H1 (cell line): Measurements from ENCODE around the gene RING1. TPM values are rescaled to one million over a fixed set of nuclear protein-coding genes. Genes with fewer than 3 reads are reported as not detected.

Experiments
- CTCF ChIA-PET: fragments of 300-600 bp; sonication (Branson Sonifier 250); formaldehyde crosslinking; loops from one replicate; lab custom pipeline; 2021; ENCODE audit not compliant: partially characterized antibody; lab: Charles Lee
- POLR2A ChIA-PET: fragments of 300-600 bp; sonication (Branson Sonifier 250); formaldehyde crosslinking; loops from one replicate; lab custom pipeline; 2021; ENCODE audit warnings: inconsistent platforms; ENCODE audit not compliant: partially characterized antibody; lab: Charles Lee
- DNase-seq, 2 experiments: peaks; one replicate each; pipeline versions ENCODE4 v3.0.0 to v3.0.0-alpha.2; 2010 to 2022; ENCODE audit warnings: low spot score in 2 of 2, low read depth in 1 of 2, mixed read lengths in 1 of 2
- FAIRE-seq: peaks from 2 replicates; lab custom pipeline; 2011; peaks lifted over from hg19 to GRCh38; lab: Jason Lieb, UNC
- H2AFZ ChIP-seq: 2 replicates; pipeline ENCODE4 v1.8.1; 2012; ENCODE audit warnings: low read length, inconsistent platforms
- H2AK5ac ChIP-seq: 2 replicates; pipeline ENCODE4 v1.6.1; 2013; ENCODE audit warnings: low read depth, low read length
- H2BK120ac ChIP-seq: replicated peaks from 2 replicates; pipeline ENCODE3; 2013; ENCODE audit warnings: low read depth, low read length, inconsistent platforms
- H2BK12ac ChIP-seq: 2 replicates; pipeline ENCODE4 v1.6.1; 2013; ENCODE audit warnings: low read depth, low read length
- H2BK15ac ChIP-seq: 2 replicates; pipeline ENCODE4 v1.6.1; 2013; ENCODE audit warnings: low read length
- H2BK20ac ChIP-seq: 2 replicates; pipeline ENCODE4 v1.6.1; 2013; ENCODE audit warnings: low read length
- H2BK5ac ChIP-seq: 2 replicates; pipeline ENCODE4 v1.6.1; 2013; ENCODE audit warnings: low read depth, low read length
- H3K14ac ChIP-seq: 2 replicates; pipeline ENCODE4 v1.6.1; 2013; ENCODE audit warnings: inconsistent platforms; ENCODE audit not compliant: insufficient read length
- H3K18ac ChIP-seq: 2 replicates; pipeline ENCODE4 v1.6.1; 2013; ENCODE audit warnings: low read length; ENCODE audit errors: extremely low read depth
- H3K23ac ChIP-seq: 2 replicates; pipeline ENCODE4 v1.6.1; 2013; ENCODE audit warnings: inconsistent platforms; ENCODE audit not compliant: insufficient read length
- H3K23me2 ChIP-seq: 2 replicates; pipeline ENCODE4 v1.6.1; 2013; ENCODE audit warnings: low read depth, low read length
- H3K27ac ChIP-seq: 2 replicates; pipeline ENCODE4 v1.6.1; 2011; ENCODE audit warnings: low read depth, low read length, inconsistent platforms
- H3K27me3 ChIP-seq, 4 experiments: replicated peaks in 1 of 4; 1 replicate in 1 of 4; 2 replicates in 3 of 4; pipeline versions ENCODE4 v1.6.1 to v1.8.1; 2011 to 2013; ENCODE audit warnings: low read length in 3 of 4, mild to moderate bottlenecking in 3 of 4, inconsistent platforms in 2 of 4, mixed read lengths in 2 of 4, moderate library complexity in 1 of 4; ENCODE audit not compliant: control insufficient read depth in 3 of 4, insufficient read depth in 3 of 4; ENCODE audit errors: extremely low read depth in 1 of 4
- H3K36me3 ChIP-seq, 4 experiments: 2 replicates each; pipeline versions ENCODE4 v1.6.1 to v1.8.1; 2011 to 2013; ENCODE audit warnings: mild to moderate bottlenecking in 4 of 4, low read length in 3 of 4, moderate library complexity in 2 of 4, control low read depth in 1 of 4, inconsistent platforms in 1 of 4; ENCODE audit not compliant: insufficient read depth in 4 of 4, control insufficient read depth in 2 of 4
- H3K4ac ChIP-seq: replicated peaks from 2 replicates; pipeline ENCODE3; 2013; ENCODE audit warnings: low read length, low read depth, mixed read lengths, inconsistent platforms; ENCODE audit not compliant: insufficient read length
- H3K4me1 ChIP-seq, 4 experiments: replicated peaks in 1 of 4; 1 replicate in 1 of 4; 2 replicates in 3 of 4; pipeline versions ENCODE4 v1.6.1 to v1.8.1; 2011 to 2013; ENCODE audit warnings: low read length in 3 of 4, inconsistent platforms in 2 of 4, mixed read lengths in 1 of 4; ENCODE audit not compliant: insufficient read depth in 4 of 4, control insufficient read depth in 3 of 4
- H3K4me2 ChIP-seq, 2 experiments: 2 replicates each; pipeline versions ENCODE4 v1.6.1 to v1.8.1; 2011 to 2013; ENCODE audit warnings: low read depth in 2 of 2, low read length in 2 of 2, control low read depth in 1 of 2, inconsistent platforms in 1 of 2, mild to moderate bottlenecking in 1 of 2; ENCODE audit not compliant: insufficient read depth in 1 of 2
- H3K4me3 ChIP-seq, 4 experiments: fragments of 200-600, 300-600 bp in 1 of 4; sonication (generic), shearing (Covaris generic), sonication (Bioruptor Twin) in 1 of 4; 2 replicates each; pipeline versions ENCODE4 v1.5.1 to v1.8.1; 2011 to 2016; ENCODE audit warnings: low read length in 4 of 4, low read depth in 3 of 4, control low read depth in 2 of 4, inconsistent platforms in 2 of 4, mild to moderate bottlenecking in 2 of 4, mixed read lengths in 1 of 4, moderate library complexity in 1 of 4; ENCODE audit not compliant: insufficient read depth in 2 of 4; ENCODE audit errors: extremely low read depth in 1 of 4
- H3K56ac ChIP-seq: replicated peaks from 2 replicates; pipeline ENCODE3; 2013; ENCODE audit warnings: low read depth, mild to moderate bottlenecking, mixed read lengths, low read length, inconsistent platforms; ENCODE audit not compliant: insufficient read length
- H3K79me1 ChIP-seq: 2 replicates; pipeline ENCODE4 v1.6.1; 2013; ENCODE audit warnings: low read depth, low read length, control low read depth
- H3K79me2 ChIP-seq, 2 experiments: 2 replicates each; pipeline versions ENCODE4 v1.6.1 to v1.8.1; 2012 to 2013; ENCODE audit warnings: low read length in 2 of 2, mild to moderate bottlenecking in 2 of 2, inconsistent platforms in 1 of 2; ENCODE audit not compliant: insufficient read depth in 2 of 2, control insufficient read depth in 1 of 2
- H3K9ac ChIP-seq, 4 experiments: replicated peaks in 1 of 4; 1 replicate in 1 of 4; 2 replicates in 3 of 4; pipeline versions ENCODE4 v1.6.1 to v1.8.1; 2011 to 2013; ENCODE audit warnings: low read depth in 3 of 4, low read length in 3 of 4, control low read depth in 2 of 4, mild to moderate bottlenecking in 2 of 4, moderate library complexity in 2 of 4, inconsistent platforms in 1 of 4; ENCODE audit errors: extremely low read depth in 1 of 4
- H3K9me3 ChIP-seq, 2 experiments: 2 replicates each; pipeline versions ENCODE4 v1.6.1 to v1.8.1; 2012 to 2013; ENCODE audit warnings: mild to moderate bottlenecking in 2 of 2, moderate library complexity in 2 of 2, control low read depth in 1 of 2, inconsistent platforms in 1 of 2, low read depth in 1 of 2, low read length in 1 of 2, mixed read lengths in 1 of 2; ENCODE audit not compliant: insufficient read depth in 2 of 2
- H4K20me1 ChIP-seq, 2 experiments: replicated peaks in 1 of 2; 2 replicates each; pipeline versions ENCODE3 to v1.8.1; 2011 to 2013; ENCODE audit warnings: inconsistent platforms in 2 of 2, low read length in 2 of 2, mild to moderate bottlenecking in 1 of 2; ENCODE audit not compliant: insufficient read depth in 2 of 2, control insufficient read depth in 1 of 2
- H4K5ac ChIP-seq: 2 replicates; pipeline ENCODE4 v1.6.1; 2013; ENCODE audit warnings: low read length, low read depth, mixed read lengths, inconsistent platforms; ENCODE audit not compliant: insufficient read length
- H4K8ac ChIP-seq: 2 replicates; pipeline ENCODE4 v1.8.0; 2013; ENCODE audit warnings: mild to moderate bottlenecking, moderate library complexity, low read length, inconsistent platforms; ENCODE audit not compliant: insufficient read depth; ENCODE audit errors: extremely low read depth
- H4K91ac ChIP-seq: replicated peaks from 2 replicates; pipeline ENCODE3; 2013; ENCODE audit warnings: low read length, mixed read lengths, inconsistent platforms; ENCODE audit not compliant: insufficient read length
- BRCA1 ChIP-seq: IDR thresholded peaks from 2 replicates; pipeline ENCODE4 v1.6.1; 2012; ENCODE audit warnings: low read depth, low read length, improper control_type of control experiment
- CREB1 ChIP-seq: IDR thresholded peaks from 2 replicates; pipeline ENCODE4 v1.6.1; 2012; ENCODE audit warnings: inconsistent platforms
- CTBP2 ChIP-seq: IDR thresholded peaks from 2 replicates; pipeline ENCODE4 v1.7.0; 2011; ENCODE audit warnings: borderline replicate concordance, mild to moderate bottlenecking, moderate library complexity, mixed read lengths, low read length; ENCODE audit not compliant: insufficient read depth, insufficient read length
- GTF2F1 ChIP-seq: IDR thresholded peaks from 2 replicates; pipeline ENCODE4 v1.6.1; 2012; ENCODE audit warnings: low read depth, low read length, improper control_type of control experiment, borderline replicate concordance
- HDAC2 ChIP-seq, 2 experiments: fragments of 300-600 bp in 1 of 2; sonication (generic) in 1 of 2; IDR thresholded peaks; 2 replicates each; pipeline ENCODE4 v1.6.1; 2011 to 2012; ENCODE audit warnings: low read depth in 2 of 2, low read length in 2 of 2, mild to moderate bottlenecking in 2 of 2, moderate library complexity in 2 of 2, borderline replicate concordance in 1 of 2, inconsistent platforms in 1 of 2
- RAD21 ChIP-seq, 2 experiments: IDR thresholded peaks in 1 of 2; conservative IDR thresholded peaks in 1 of 2; 2 replicates each; pipeline ENCODE4 v1.6.1; 2011; ENCODE audit warnings: low read depth in 2 of 2, low read length in 2 of 2, improper control_type of control experiment in 1 of 2, inconsistent platforms in 1 of 2, mild to moderate bottlenecking in 1 of 2, moderate library complexity in 1 of 2
- RBBP5 ChIP-seq: IDR thresholded peaks from 2 replicates; pipeline ENCODE4 v1.7.1; 2012; ENCODE audit warnings: low read depth, mild to moderate bottlenecking, inconsistent platforms, low read length, moderate library complexity, borderline replicate concordance
- SP2 ChIP-seq: IDR thresholded peaks from 2 replicates; pipeline ENCODE4 v1.6.1; 2012; ENCODE audit warnings: mild to moderate bottlenecking, low read length, inconsistent platforms
- SUZ12 ChIP-seq: fragments of 200-600 bp; sonication (generic); IDR thresholded peaks from 2 replicates; pipeline ENCODE4 v1.6.1; 2012; ENCODE audit warnings: mild to moderate bottlenecking, inconsistent platforms, low read length, moderate library complexity, mixed read lengths
- WGBS, 2 experiments: shearing (Covaris generic) in 1 of 2; methylation state at CpG; one replicate each; pipeline versions ENCODE4 v1.1.6 to v1.1.7; 2013 to 2015; ENCODE audit warnings: low lambda C conversion rate in 2 of 2, mixed read lengths in 2 of 2, inconsistent platforms in 1 of 2, low coverage in 1 of 2, missing lambda C conversion rate in 1 of 2; ENCODE audit not compliant: insufficient replicate concordance in 2 of 2, insufficient coverage in 1 of 2, insufficient read length in 1 of 2; ENCODE audit errors: extremely low coverage in 1 of 2, missing lambda C conversion rate in 1 of 2; 5-methylcytosine and 5-hydroxymethylcytosine counted together
- polyA plus RNA-seq, 7 experiments: library from polyadenylated mRNA; depleted of rRNA in 3 of 7; stranded (reverse) in 5 of 7; unstranded in 2 of 7; fragments of >200 nt in 5 of 7; fragments of 200-250 nt in 2 of 7; gene quantifications; 1 replicate in 5 of 7; 2 replicates in 1 of 7; 4 replicates in 1 of 7; pipeline versions ENCODE4 v1.2.1 to v1.2.3, GENCODE V29; 2011 to 2013; ENCODE audit warnings: missing spikeins in 2 of 7, mixed read lengths in 2 of 7
- total RNA-seq: library from RNA; stranded (reverse); fragmentation: NEBNext Ultra II Directional; extraction: Animal tissue kit (Norgen Biotek cat#: 25700); gene quantifications from 2 replicates; pipeline ENCODE4 v1.2.1, GENCODE V29; 2021
- TF ChIP-seq, protein P1 (sequence below): IDR thresholded peaks from 2 replicates; pipeline ENCODE4 v1.6.1; 2012; ENCODE audit warnings: low read length, inconsistent platforms
- TF ChIP-seq, protein P2 (sequence below): IDR thresholded peaks from 2 replicates; pipeline ENCODE4 v1.6.1; 2011; ENCODE audit warnings: low read depth, mild to moderate bottlenecking, low read length; ENCODE audit not compliant: insufficient read depth

The RING1 gene
- total and polyA plus RNA-seq, 2 of the 8 experiments (the other 6 are each of a cell fraction or from before 2014, with no cell fraction given), result 16.4 to 26.0 TPM

DNA sequence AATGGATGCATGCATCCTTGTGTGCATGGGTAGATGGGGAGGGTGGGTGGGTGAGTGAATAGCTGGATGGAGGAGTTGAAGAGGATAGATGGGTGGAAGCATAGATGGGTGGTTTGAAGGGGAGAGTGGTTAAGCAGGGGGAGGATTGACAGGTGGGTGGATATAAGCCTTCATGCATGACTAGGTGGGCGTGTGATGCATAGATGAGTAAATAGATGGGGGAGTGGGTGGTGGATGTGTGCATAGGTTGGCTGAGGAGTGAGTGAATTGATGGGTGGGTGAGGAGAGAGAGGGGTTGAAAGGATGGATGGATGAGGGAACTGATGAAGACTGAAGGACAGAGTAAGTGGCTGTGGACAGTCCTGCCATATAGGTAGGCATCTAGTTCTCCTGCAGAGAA is 20.5 kb upstream of the RING1 start:
- no peak overlapping the region for H2AFZ ChIP-seq
- no peaks in the 10 kb centered on the region for H3K9me3 ChIP-seq
- CTCF ChIA-PET, result no interaction called here
- no peak overlapping the region for H2BK12ac ChIP-seq
- H3K4me3 ChIP-seq, result no peak overlapping the region
- H3K4ac ChIP-seq, result no peak overlapping the region
- no peak overlapping the region for H2BK15ac ChIP-seq
- H3K36me3 ChIP-seq, result no peaks in the 10 kb centered on the region
- peaks cover 0 to 16% (median 15%) of the 10 kb centered on the region in 4 experiments; a peak in 6 of 7 replicates for H3K27me3 ChIP-seq
- H2AK5ac ChIP-seq, result no peak overlapping the region
- H3K56ac ChIP-seq, result no peak overlapping the region
- peaks cover 0 to 13% (median 10%) of the 10 kb centered on the region in 4 experiments; a peak in 6 of 7 replicates for H3K4me1 ChIP-seq
- no peak for FAIRE-seq
- no peaks in the 10 kb centered on the region for H3K79me1 ChIP-seq
- H3K79me2 ChIP-seq, result no peaks in the 10 kb centered on the region
- H3K23ac ChIP-seq, result no peak overlapping the region
- no peak overlapping the region for H2BK5ac ChIP-seq
- no peaks in the 10 kb centered on the region for H4K20me1 ChIP-seq
- POLR2A ChIA-PET, result no interaction called here
- H3K14ac ChIP-seq, result no peak overlapping the region
- DNase-seq, result no peak
- peaks cover 8% of the 10 kb centered on the region; the same call in 1 of the 2 replicates for H3K23me2 ChIP-seq
- no peak overlapping the region for H3K4me2 ChIP-seq
- H4K8ac ChIP-seq, result no peak overlapping the region
- no peak overlapping the region for H2BK20ac ChIP-seq
- no peak overlapping the region for H3K9ac ChIP-seq
- no peak overlapping the region for H3K27ac ChIP-seq
- no peak overlapping the region for H4K5ac ChIP-seq
- H2BK120ac ChIP-seq, result no peak overlapping the region
- no peak overlapping the region for H3K18ac ChIP-seq
- H4K91ac ChIP-seq, result no peak overlapping the region
- WGBS, 2 experiments, result 86% methylated on average over 1 of the region's 1 CpG; no CpG with 5 or more reads in 1 of the 2 experiments
- TF ChIP-seq RAD21 (IDR thresholded peaks at IDR 0.05 in 1 of 2, conservative IDR thresholded peaks at IDR 0.05 in 1 of 2; ENCODE audit: low read depth in 2 of 2, low read length in 2 of 2) (no peak), GTF2F1 (no peak), SP2 (no peak), RBBP5 (no peak), CREB1 (no peak), HDAC2 (IDR thresholded peaks at IDR 0.05; ENCODE audit: borderline replicate concordance in 1 of 2, low read depth in 2 of 2, low read length in 2 of 2) (no peak), SUZ12 (no peak), BRCA1 (no peak), CTBP2 (no peak)
- TF ChIP-seq, protein P1, sequence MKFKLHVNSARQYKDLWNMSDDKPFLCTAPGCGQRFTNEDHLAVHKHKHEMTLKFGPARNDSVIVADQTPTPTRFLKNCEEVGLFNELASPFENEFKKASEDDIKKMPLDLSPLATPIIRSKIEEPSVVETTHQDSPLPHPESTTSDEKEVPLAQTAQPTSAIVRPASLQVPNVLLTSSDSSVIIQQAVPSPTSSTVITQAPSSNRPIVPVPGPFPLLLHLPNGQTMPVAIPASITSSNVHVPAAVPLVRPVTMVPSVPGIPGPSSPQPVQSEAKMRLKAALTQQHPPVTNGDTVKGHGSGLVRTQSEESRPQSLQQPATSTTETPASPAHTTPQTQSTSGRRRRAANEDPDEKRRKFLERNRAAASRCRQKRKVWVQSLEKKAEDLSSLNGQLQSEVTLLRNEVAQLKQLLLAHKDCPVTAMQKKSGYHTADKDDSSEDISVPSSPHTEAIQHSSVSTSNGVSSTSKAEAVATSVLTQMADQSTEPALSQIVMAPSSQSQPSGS, result no peak
- TF ChIP-seq, protein P2, sequence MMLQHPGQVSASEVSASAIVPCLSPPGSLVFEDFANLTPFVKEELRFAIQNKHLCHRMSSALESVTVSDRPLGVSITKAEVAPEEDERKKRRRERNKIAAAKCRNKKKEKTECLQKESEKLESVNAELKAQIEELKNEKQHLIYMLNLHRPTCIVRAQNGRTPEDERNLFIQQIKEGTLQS, result no peak
